BE2C (cell line): ENCODE measurements around the gene DYRK1B.
"Not testable (repeated sequence)": the region's sequence is repeated elsewhere in the genome, so short reads cannot be mapped to it uniquely, and the experiment has no call there.

Experiments
- DNase-seq: peaks from one replicate; pipeline ENCODE4 v3.0.0-alpha.2; 2020
- H3K27me3 ChIP-seq: fragments of 250-450 bp; sonication (Bioruptor Pico); 2 replicates; pipeline ENCODE4 v1.5.1; 2020; ENCODE audit warnings: mild to moderate bottlenecking
- H3K36me3 ChIP-seq: fragments of 250-450 bp; sonication (Bioruptor Pico); 2 replicates; pipeline ENCODE4 v1.5.1; 2020; ENCODE audit warnings: mild to moderate bottlenecking
- H3K4me1 ChIP-seq: fragments of 250-450 bp; sonication (Bioruptor Pico); 2 replicates; pipeline ENCODE4 v1.5.1; 2020
- H3K4me3 ChIP-seq: 2 replicates; pipeline ENCODE4 v1.5.1; 2011; ENCODE audit warnings: low read depth, low read length
- H3K9me3 ChIP-seq: fragments of 250-450 bp; sonication (Bioruptor Pico); 2 replicates; pipeline ENCODE4 v1.5.1; 2020
- CTCF ChIP-seq: IDR thresholded peaks from 2 replicates; pipeline ENCODE4 v1.5.1; 2012; ENCODE audit warnings: mild to moderate bottlenecking, low read depth, low read length

The DYRK1B gene

GRCh38 chr19:39814595-39814994 is 19.4 kb downstream of the DYRK1B start:
- no peak for TF ChIP-seq CTCF
- no peaks in the 10 kb centered on the region for H3K36me3 ChIP-seq
- no peaks in the 10 kb centered on the region for H3K4me1 ChIP-seq
- H3K4me3 ChIP-seq: no peak overlapping the region
- DNase-seq: no peak
- peaks cover 4% of the 10 kb centered on the region; the same call in 1 of the 2 replicates for H3K27me3 ChIP-seq
- no peaks in the 10 kb centered on the region for H3K9me3 ChIP-seq

- H3K4me3 ChIP-seq, H3K9me3 ChIP-seq, H3K36me3 ChIP-seq, H3K4me1 ChIP-seq, H3K27me3 ChIP-seq, DNase-seq: not testable (repeated sequence)
Measured at GRCh38 chr19:39814111-39814510, 19.9 kb downstream of the DYRK1B start.

- Histone ChIP-seq H3K27me3 (peaks cover 4% of the 10 kb centered on the region; the same call in 1 of the 2 replicates), H3K9me3 (no peaks in the 10 kb centered on the region), H3K4me3 (no peak overlapping the region), H3K4me1 (no peaks in the 10 kb centered on the region), H3K36me3 (no peaks in the 10 kb centered on the region)
- no peak for TF ChIP-seq CTCF
- DNase-seq: no peak
Measured at GRCh38 chr19:39813264-39813993, 20.5 kb downstream of the DYRK1B start.

GRCh38 chr19:39811064-39811463 is 22.9 kb downstream of the DYRK1B start:
- peaks cover 6% of the 10 kb centered on the region; the same call in 1 of the 2 replicates for H3K27me3 ChIP-seq
- TF ChIP-seq CTCF: no peak
- no peak for DNase-seq
- H3K36me3 ChIP-seq: no peaks in the 10 kb centered on the region
- H3K4me1 ChIP-seq: no peaks in the 10 kb centered on the region
- H3K9me3 ChIP-seq: no peaks in the 10 kb centered on the region
- no peak overlapping the region for H3K4me3 ChIP-seq

- H3K27me3 ChIP-seq: peaks cover 6% of the 10 kb centered on the region; the same call in 1 of the 2 replicates
- H3K9me3 ChIP-seq: no peaks in the 10 kb centered on the region
- no peak for DNase-seq
- no peaks in the 10 kb centered on the region for H3K36me3 ChIP-seq
- H3K4me3 ChIP-seq: no peak overlapping the region
- no peak for TF ChIP-seq CTCF
- no peaks in the 10 kb centered on the region for H3K4me1 ChIP-seq
Measured at GRCh38 chr19:39810424-39810823, 23.5 kb downstream of the DYRK1B start.

GRCh38 chr19:39809368-39809767 is 24.6 kb downstream of the DYRK1B start:
- TF ChIP-seq CTCF: no peak
- peaks cover 6% of the 10 kb centered on the region; the same call in 1 of the 2 replicates for H3K27me3 ChIP-seq
- DNase-seq: no peak
- no peaks in the 10 kb centered on the region for H3K4me1 ChIP-seq
- no peak overlapping the region for H3K4me3 ChIP-seq
- no peaks in the 10 kb centered on the region for H3K36me3 ChIP-seq
- no peaks in the 10 kb centered on the region for H3K9me3 ChIP-seq

- not testable (repeated sequence) for H3K36me3 ChIP-seq, H3K4me1 ChIP-seq, H3K27me3 ChIP-seq, DNase-seq, H3K4me3 ChIP-seq, H3K9me3 ChIP-seq
Measured at GRCh38 chr19:39808688-39809087, 25.3 kb downstream of the DYRK1B start.
